Mesendoderm (in vitro differentiated cells): ENCODE measurements around the gene PMM2.

Experiments used
- DNase-seq: peaks from one replicate; pipeline ENCODE4 v3.0.0; 2013
- H2AK5ac ChIP-seq: 2 replicates; pipeline ENCODE4 v1.6.1; 2013; ENCODE audit warnings: low read length, inconsistent platforms
- H2BK120ac ChIP-seq: 2 replicates; pipeline ENCODE4 v1.6.1; 2013; ENCODE audit warnings: low read depth, mild to moderate bottlenecking, low read length, moderate library complexity, mixed read lengths
- H2BK15ac ChIP-seq: replicated peaks from 2 replicates; pipeline ENCODE4 v1.6.1; 2013; ENCODE audit warnings: low read depth, mild to moderate bottlenecking, moderate library complexity
- H2BK5ac ChIP-seq: 2 replicates; pipeline ENCODE4 v1.6.1; 2013; ENCODE audit warnings: low read length, inconsistent platforms
- H3K18ac ChIP-seq: 2 replicates; pipeline ENCODE4 v1.6.1; 2013; ENCODE audit warnings: mild to moderate bottlenecking, low read length, mixed read lengths
- H3K23ac ChIP-seq: one replicate; pipeline ENCODE4 v1.6.1; 2013; ENCODE audit warnings: low read length
- H3K27ac ChIP-seq: 2 replicates; pipeline ENCODE4 v1.5.1; 2013; ENCODE audit warnings: low read depth, mild to moderate bottlenecking, inconsistent platforms, low read length, moderate library complexity
- H3K27me3 ChIP-seq: 2 replicates; pipeline ENCODE4 v1.6.1; 2013; ENCODE audit warnings: low read length, control low read depth, mild to moderate bottlenecking, inconsistent platforms; ENCODE audit not compliant: insufficient read depth, poor library complexity
- H3K36me3 ChIP-seq: 2 replicates; pipeline ENCODE4 v1.6.1; 2013; ENCODE audit warnings: low read length, inconsistent platforms; ENCODE audit not compliant: control insufficient read depth, insufficient read depth
- H3K4ac ChIP-seq: one replicate; pipeline ENCODE4 v1.6.1; 2013; ENCODE audit warnings: low read depth, mild to moderate bottlenecking, low read length, moderate library complexity
- H3K4me1 ChIP-seq: 2 replicates; pipeline ENCODE4 v1.6.1; 2013; ENCODE audit warnings: low read depth, low read length, inconsistent platforms; ENCODE audit not compliant: control insufficient read depth
- H3K4me2 ChIP-seq: 2 replicates; pipeline ENCODE4 v1.6.1; 2013; ENCODE audit warnings: low read length
- H3K4me3 ChIP-seq: 2 replicates; pipeline ENCODE4 v1.5.1; 2013; ENCODE audit warnings: mild to moderate bottlenecking, low read length
- H3K56ac ChIP-seq: one replicate; pipeline ENCODE4 v1.6.1; 2013; ENCODE audit warnings: low read length
- H3K79me1 ChIP-seq: 2 replicates; pipeline ENCODE4 v1.6.1; 2013; ENCODE audit warnings: low read length, inconsistent platforms
- H3K79me2 ChIP-seq: 2 replicates; pipeline ENCODE4 v1.6.1; 2013; ENCODE audit warnings: mild to moderate bottlenecking, low read length; ENCODE audit not compliant: control insufficient read depth, insufficient read depth
- H3K9ac ChIP-seq: 2 replicates; pipeline ENCODE4 v1.6.1; 2013; ENCODE audit warnings: low read length, inconsistent platforms
- H4K5ac ChIP-seq: one replicate; pipeline ENCODE4 v1.6.1; 2013; ENCODE audit warnings: low read length
- H4K8ac ChIP-seq: one replicate; pipeline ENCODE4 v1.6.1; 2013; ENCODE audit warnings: low read depth, mild to moderate bottlenecking, control low read depth, low read length, moderate library complexity
- WGBS: extraction: QIAGEN DNeasy Blood & Tissue Kit; methylation state at CpG from one replicate; pipeline ENCODE4 v1.1.7; 2013; ENCODE audit warnings: low lambda C conversion rate, missing lambda C conversion rate; ENCODE audit not compliant: insufficient coverage; ENCODE audit errors: extremely low coverage; 5-methylcytosine and 5-hydroxymethylcytosine counted together

The PMM2 gene

DNA sequence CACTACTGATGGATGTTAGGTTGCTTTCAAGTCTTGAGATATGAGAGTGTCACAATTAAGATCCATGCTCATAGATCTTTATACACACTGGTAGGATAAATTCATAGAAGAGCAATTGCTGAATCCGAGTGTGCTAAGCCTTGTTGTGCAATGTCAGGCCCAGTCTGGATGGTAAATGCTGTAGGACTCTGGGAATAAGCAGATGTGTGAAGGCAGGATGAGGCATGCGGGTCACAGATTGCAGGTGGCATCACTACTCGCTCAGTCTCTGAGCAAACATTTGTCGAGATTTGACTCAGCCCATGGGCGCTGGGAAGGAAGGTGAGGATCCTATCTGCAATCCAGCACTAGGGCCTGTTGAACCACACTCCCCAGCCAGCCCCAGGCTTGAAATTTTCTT is 40.9 kb upstream of the PMM2 start:
- Histone ChIP-seq H4K5ac (no peak overlapping the region), H3K4ac (no peak overlapping the region), H3K27me3 (no peaks in the 10 kb centered on the region), H2AK5ac (no peak overlapping the region), H3K79me1 (no peaks in the 10 kb centered on the region), H3K4me1 (peaks cover 2% of the 10 kb centered on the region), H3K56ac (no peak overlapping the region), H2BK15ac (no peak overlapping the region), H3K4me2 (no peak overlapping the region), H3K36me3 (no peaks in the 10 kb centered on the region), H3K4me3 (no peak overlapping the region), H2BK5ac (no peak overlapping the region), H3K23ac (no peak overlapping the region), H2BK120ac (no peak overlapping the region), H3K9ac (no peak overlapping the region), H3K18ac (no peak overlapping the region), H3K27ac (no peak overlapping the region), H3K79me2 (no peaks in the 10 kb centered on the region), H4K8ac (no peak overlapping the region)
- WGBS: no CpG with 5 or more reads among the region's 5 CpGs
- DNase-seq: no peak

GRCh38 chr16:8758022-8758421 is 39.6 kb upstream of the PMM2 start:
- no peaks in the 10 kb centered on the region for H3K79me1 ChIP-seq
- no CpG with 5 or more reads among the region's 6 CpGs for WGBS
- DNase-seq: no peak

DNA sequence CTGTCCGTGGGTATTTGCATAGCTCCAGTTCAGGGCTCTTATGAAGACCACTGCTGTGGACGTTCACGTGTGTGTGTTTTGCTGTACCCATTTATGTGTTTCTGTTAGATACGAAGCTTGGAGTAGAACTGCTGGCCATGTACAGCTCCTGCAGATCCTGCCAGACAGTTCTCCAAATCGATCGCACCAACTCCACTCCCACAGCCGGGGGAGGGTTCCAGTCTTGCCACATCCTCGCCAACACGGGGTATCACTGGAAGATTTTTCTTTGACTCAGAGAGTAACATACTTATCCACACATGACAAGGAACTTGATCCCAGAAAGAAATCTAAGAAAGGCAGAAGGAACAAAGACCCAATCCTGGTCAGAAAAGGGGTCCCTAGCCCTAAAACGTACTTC is 37.6 kb upstream of the PMM2 start:
- H3K27me3 ChIP-seq: no peaks in the 10 kb centered on the region
- H4K5ac ChIP-seq: no peak overlapping the region
- no peak overlapping the region for H3K4ac ChIP-seq
- H3K79me2 ChIP-seq: no peaks in the 10 kb centered on the region
- H2AK5ac ChIP-seq: no peak overlapping the region
- no peak overlapping the region for H2BK15ac ChIP-seq
- DNase-seq: no peak
- no peak overlapping the region for H3K56ac ChIP-seq
- no peaks in the 10 kb centered on the region for H3K4me1 ChIP-seq
- H3K18ac ChIP-seq: no peak overlapping the region
- H3K79me1 ChIP-seq: no peaks in the 10 kb centered on the region
- H3K27ac ChIP-seq: no peak overlapping the region
- WGBS: no CpG with 5 or more reads among the region's 10 CpGs
- H3K9ac ChIP-seq: no peak overlapping the region
- H3K23ac ChIP-seq: no peak overlapping the region
- H4K8ac ChIP-seq: no peak overlapping the region
- H3K36me3 ChIP-seq: no peaks in the 10 kb centered on the region
- no peak overlapping the region for H2BK5ac ChIP-seq
- H3K4me3 ChIP-seq: no peak overlapping the region
- no peak overlapping the region for H3K4me2 ChIP-seq
- no peak overlapping the region for H2BK120ac ChIP-seq

More at GRCh38 chr16:8758022-8758421, 39.6 kb upstream of the PMM2 start:
- Histone ChIP-seq H3K23ac (no peak overlapping the region), H3K27me3 (no peaks in the 10 kb centered on the region), H3K4ac (no peak overlapping the region), H3K9ac (no peak overlapping the region), H3K27ac (no peak overlapping the region), H3K36me3 (no peaks in the 10 kb centered on the region), H3K4me2 (no peak overlapping the region), H2AK5ac (no peak overlapping the region), H3K79me2 (no peaks in the 10 kb centered on the region), H3K4me3 (no peak overlapping the region), H2BK120ac (no peak overlapping the region), H2BK15ac (no peak overlapping the region), H3K56ac (no peak overlapping the region), H3K4me1 (no peaks in the 10 kb centered on the region), H3K18ac (no peak overlapping the region), H4K5ac (no peak overlapping the region), H4K8ac (no peak overlapping the region), H2BK5ac (no peak overlapping the region)

GRCh38 chr16:8761078-8761477 is 36.6 kb upstream of the PMM2 start:
- H3K56ac ChIP-seq: no peak overlapping the region
- H3K4ac ChIP-seq: no peak overlapping the region
- H3K18ac ChIP-seq: no peak overlapping the region
- H3K27ac ChIP-seq: no peak overlapping the region
- no peaks in the 10 kb centered on the region for H3K79me1 ChIP-seq
- no peaks in the 10 kb centered on the region for H3K36me3 ChIP-seq
- no peaks in the 10 kb centered on the region for H3K79me2 ChIP-seq
- no CpG with 5 or more reads among the region's 6 CpGs for WGBS
- no peak overlapping the region for H2BK15ac ChIP-seq
- DNase-seq: no peak
- H3K27me3 ChIP-seq: no peaks in the 10 kb centered on the region
- H2BK120ac ChIP-seq: no peak overlapping the region
- no peaks in the 10 kb centered on the region for H3K4me1 ChIP-seq
- no peak overlapping the region for H2AK5ac ChIP-seq
- no peak overlapping the region for H3K4me3 ChIP-seq
- no peak overlapping the region for H3K9ac ChIP-seq
- no peak overlapping the region for H3K23ac ChIP-seq
- H2BK5ac ChIP-seq: no peak overlapping the region
- no peak overlapping the region for H4K8ac ChIP-seq
- no peak overlapping the region for H3K4me2 ChIP-seq
- no peak overlapping the region for H4K5ac ChIP-seq

DNA sequence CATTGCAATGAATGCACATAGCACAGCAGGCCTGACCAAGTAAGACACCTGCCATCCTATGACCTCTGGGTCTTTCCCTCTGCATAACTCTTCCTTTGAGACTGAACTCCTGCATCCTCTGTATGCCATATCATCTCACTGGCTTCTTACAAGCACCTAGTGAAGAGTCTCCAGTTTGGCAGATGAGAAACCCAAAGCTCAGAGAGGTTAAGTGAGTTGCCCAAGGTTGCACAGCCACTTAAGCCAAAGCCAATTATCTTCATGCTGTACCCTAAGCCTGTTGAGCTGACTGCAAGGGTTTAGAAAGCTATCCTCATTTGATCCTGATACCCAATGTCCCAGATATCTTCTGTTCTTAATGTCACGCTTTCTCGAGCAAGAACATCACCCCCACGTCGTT is 35.4 kb upstream of the PMM2 start:
- no peak for DNase-seq
- H3K4ac ChIP-seq: no peak overlapping the region
- no peak overlapping the region for H3K56ac ChIP-seq
- WGBS: no CpG with 5 or more reads among the region's 4 CpGs
- H4K5ac ChIP-seq: no peak overlapping the region
- no peak overlapping the region for H2BK120ac ChIP-seq
- no peaks in the 10 kb centered on the region for H3K79me2 ChIP-seq
- H2BK15ac ChIP-seq: no peak overlapping the region
- H3K36me3 ChIP-seq: no peaks in the 10 kb centered on the region
- H3K27ac ChIP-seq: no peak overlapping the region
- H3K9ac ChIP-seq: no peak overlapping the region
- no peaks in the 10 kb centered on the region for H3K4me1 ChIP-seq
- H3K27me3 ChIP-seq: no peaks in the 10 kb centered on the region
- H3K79me1 ChIP-seq: no peaks in the 10 kb centered on the region
- no peak overlapping the region for H2AK5ac ChIP-seq
- H4K8ac ChIP-seq: no peak overlapping the region
- H3K23ac ChIP-seq: no peak overlapping the region
- no peak overlapping the region for H3K18ac ChIP-seq
- H3K4me2 ChIP-seq: no peak overlapping the region
- no peak overlapping the region for H3K4me3 ChIP-seq
- H2BK5ac ChIP-seq: no peak overlapping the region

GRCh38 chr16:8763083-8763482 is 34.6 kb upstream of the PMM2 start:
- no peak overlapping the region for H3K23ac ChIP-seq
- no peak for DNase-seq
- H3K79me1 ChIP-seq: no peaks in the 10 kb centered on the region
- no peak overlapping the region for H3K56ac ChIP-seq
- no peaks in the 10 kb centered on the region for H3K4me1 ChIP-seq
- no peak overlapping the region for H3K18ac ChIP-seq
- no peak overlapping the region for H3K4ac ChIP-seq
- H3K4me3 ChIP-seq: no peak overlapping the region
- no CpG with 5 or more reads among the region's 3 CpGs for WGBS
- no peak overlapping the region for H2BK120ac ChIP-seq
- H3K36me3 ChIP-seq: no peaks in the 10 kb centered on the region
- no peak overlapping the region for H3K27ac ChIP-seq
- no peaks in the 10 kb centered on the region for H3K79me2 ChIP-seq
- no peaks in the 10 kb centered on the region for H3K27me3 ChIP-seq
- H3K9ac ChIP-seq: no peak overlapping the region
- no peak overlapping the region for H4K5ac ChIP-seq
- no peak overlapping the region for H2BK5ac ChIP-seq
- H4K8ac ChIP-seq: no peak overlapping the region
- H3K4me2 ChIP-seq: no peak overlapping the region
- no peak overlapping the region for H2BK15ac ChIP-seq
- no peak overlapping the region for H2AK5ac ChIP-seq
